Retina (tissue), 1 donor: ENCODE data around the gene P2RY6.

Experiments
- DNase-seq: peaks from one replicate; pipeline ENCODE4 v3.0.0-alpha.2; 2016

P2RY6 gene

GRCh38 chr11:73298233-73298632, 26.1 kb downstream of the P2RY6 start:
- DNase-seq = no peak

GRCh38 chr11:73299751-73300150, 27.6 kb downstream of the P2RY6 start:
- no peak for DNase-seq

- no peak for DNase-seq
Observed at GRCh38 chr11:73306069-73306841, 34.1 kb downstream of the P2RY6 start.

- DNase-seq = no peak
Observed at GRCh38 chr11:73306977-73307322, 34.8 kb downstream of the P2RY6 start.

GRCh38 chr11:73307323-73308002, 35.3 kb downstream of the P2RY6 start:
- DNase-seq = peak; percentile 95

- peak; percentile 79 for DNase-seq
Observed at GRCh38 chr11:73308003-73308960, 36.1 kb downstream of the P2RY6 start, which contains the start of gene ARHGEF17. Gene ARHGEF17 (plus strand): TSS chr11:73308276. CDS start chr11:73308639, 363 bp downstream.

GRCh38 chr11:73308961-73309919, 37.1 kb downstream of the P2RY6 start:
- DNase-seq = peak; percentile 84

- DNase-seq = no peak
Observed at GRCh38 chr11:73310076-73310475, 37.9 kb downstream of the P2RY6 start.

- no peak for DNase-seq
Observed at GRCh38 chr11:73310661-73311393, 38.7 kb downstream of the P2RY6 start.

- DNase-seq = no peak
Observed at GRCh38 chr11:73311394-73311869, 39.3 kb downstream of the P2RY6 start.

- DNase-seq = no peak
Observed at GRCh38 chr11:73312036-73312435, 39.9 kb downstream of the P2RY6 start.

GRCh38 chr11:73312851-73313327, 40.8 kb downstream of the P2RY6 start:
- no peak for DNase-seq

- DNase-seq = no peak
Observed at GRCh38 chr11:73313652-73314051, 41.5 kb downstream of the P2RY6 start.

GRCh38 chr11:73314117-73314961, 42.2 kb downstream of the P2RY6 start:
- no peak for DNase-seq

GRCh38 chr11:73315293-73316020, 43.3 kb downstream of the P2RY6 start:
- no peak for DNase-seq

- DNase-seq = no peak
Observed at GRCh38 chr11:73316422-73316821, 44.3 kb downstream of the P2RY6 start.

GRCh38 chr11:73317373-73317772, 45.2 kb downstream of the P2RY6 start:
- no peak for DNase-seq

GRCh38 chr11:73317803-73318202, 45.7 kb downstream of the P2RY6 start:
- no peak for DNase-seq

GRCh38 chr11:73318501-73319011, 46.4 kb downstream of the P2RY6 start:
- no peak for DNase-seq
